IMR-90 (cell line): Measurements from ENCODE around the gene CYP39A1. TPM values are rescaled to one million over a fixed set of nuclear protein-coding genes. Genes with fewer than 3 reads are reported as not detected.

Experiments
- ATAC-seq: fragments of 200-7000 bp; cut with Tn5 transposase; 2 replicates; pipeline ENCODE4 v1.9.1; 2020; ENCODE audit warnings: low read depth, mild to moderate bottlenecking, moderate library complexity
- BruUV-seq: library from RNA; stranded (reverse); fragments of 400-500 nt; replicated peaks from 2 replicates; lab custom pipeline; 2021; lab: Mats Ljungman, UMichigan
- CTCF ChIA-PET: fragments of 300-600 bp; formaldehyde crosslinking; extraction: SDS; loops from one replicate; lab custom pipeline; 2021; ENCODE audit warnings: antibody characterized with exemption; lab: Yijun Ruan, JAX
- POLR2A ChIA-PET: fragments of 300-600 bp; sonication (Branson Sonifier 250); formaldehyde crosslinking; loops from one replicate; lab custom pipeline; 2022; ENCODE audit warnings: antibody characterized with exemption; ENCODE audit not compliant: unreplicated experiment; lab: Charles Lee
- DNase-seq: peaks from one replicate; pipeline ENCODE4 v3.0.0; 2013
- H2AFZ ChIP-seq: replicated peaks from 2 replicates; pipeline ENCODE3; 2013; ENCODE audit warnings: low read length, mild to moderate bottlenecking; ENCODE audit not compliant: poor library complexity
- H2AK5ac ChIP-seq: 2 replicates; pipeline ENCODE4 v1.6.1; 2013; ENCODE audit warnings: low read depth, low read length, inconsistent platforms
- H2AK9ac ChIP-seq: replicated peaks from 2 replicates; pipeline ENCODE3; 2013; ENCODE audit warnings: mild to moderate bottlenecking, low read depth, low read length, moderate library complexity; ENCODE audit not compliant: poor library complexity
- H2BK120ac ChIP-seq: 2 replicates; pipeline ENCODE4 v1.6.1; 2013; ENCODE audit warnings: low read depth, low read length, inconsistent platforms
- H2BK15ac ChIP-seq: 3 replicates; pipeline ENCODE4 v1.6.1; 2013; ENCODE audit warnings: low read depth, low read length, inconsistent platforms
- H2BK20ac ChIP-seq: 2 replicates; pipeline ENCODE4 v1.6.1; 2013; ENCODE audit warnings: low read depth, mild to moderate bottlenecking, inconsistent platforms, low read length, moderate library complexity
- H2BK5ac ChIP-seq: 2 replicates; pipeline ENCODE4 v1.6.1; 2013; ENCODE audit warnings: mild to moderate bottlenecking, low read depth, low read length, inconsistent platforms; ENCODE audit not compliant: poor library complexity, severe bottlenecking
- H3K14ac ChIP-seq: replicated peaks from 2 replicates; pipeline ENCODE4 v1.6.1; 2013; ENCODE audit warnings: low read depth, low read length, inconsistent platforms
- H3K18ac ChIP-seq: 2 replicates; pipeline ENCODE4 v1.6.1; 2013; ENCODE audit warnings: low read depth, low read length, control low read depth
- H3K23ac ChIP-seq: 2 replicates; pipeline ENCODE4 v1.6.1; 2013; ENCODE audit warnings: low read depth, low read length, inconsistent platforms
- H3K27ac ChIP-seq: 2 replicates; pipeline ENCODE4 v1.5.1; 2013; ENCODE audit warnings: mild to moderate bottlenecking, control low read depth, low read length; ENCODE audit not compliant: insufficient read depth
- H3K27me3 ChIP-seq: 2 replicates; pipeline ENCODE4 v1.6.1; 2013; ENCODE audit warnings: low read length; ENCODE audit not compliant: control insufficient read depth, insufficient read depth
- H3K36me3 ChIP-seq: 2 replicates; pipeline ENCODE4 v1.6.1; 2013; ENCODE audit warnings: low read length, mixed read lengths; ENCODE audit not compliant: control insufficient read depth, insufficient read depth
- H3K4ac ChIP-seq: 2 replicates; pipeline ENCODE4 v1.6.1; 2013; ENCODE audit warnings: low read depth, low read length, inconsistent platforms
- H3K4me1 ChIP-seq: 2 replicates; pipeline ENCODE4 v1.6.1; 2013; ENCODE audit warnings: low read length, mixed read lengths; ENCODE audit not compliant: control insufficient read depth, insufficient read depth
- H3K4me2 ChIP-seq: 2 replicates; pipeline ENCODE4 v1.6.1; 2013; ENCODE audit warnings: low read depth, mild to moderate bottlenecking, control low read depth, low read length, moderate library complexity
- H3K4me3 ChIP-seq: 2 replicates; pipeline ENCODE4 v1.5.1; 2013; ENCODE audit warnings: low read depth, mild to moderate bottlenecking, control low read depth, low read length, moderate library complexity; ENCODE audit not compliant: insufficient read depth
- H3K56ac ChIP-seq: 2 replicates; pipeline ENCODE4 v1.6.1; 2013; ENCODE audit warnings: low read length, inconsistent platforms; ENCODE audit not compliant: insufficient read depth; ENCODE audit errors: extremely low read depth
- H3K79me1 ChIP-seq, 2 experiments: 2 replicates each; pipeline ENCODE4 v1.6.1; 2013; ENCODE audit warnings: low read length in 2 of 2, inconsistent platforms in 1 of 2, low read depth in 1 of 2
- H3K9ac ChIP-seq: 2 replicates; pipeline ENCODE4 v1.6.1; 2013; ENCODE audit warnings: low read depth, low read length, control low read depth
- H3K9me1 ChIP-seq: 2 replicates; pipeline ENCODE4 v1.6.1; 2013; ENCODE audit warnings: low read length, inconsistent platforms; ENCODE audit not compliant: insufficient read depth
- H3K9me3 ChIP-seq: 2 replicates; pipeline ENCODE4 v1.6.1; 2013; ENCODE audit warnings: low read length; ENCODE audit not compliant: control insufficient read depth, insufficient read depth
- H4K20me1 ChIP-seq: 2 replicates; pipeline ENCODE4 v1.6.1; 2013; ENCODE audit warnings: low read length, inconsistent platforms; ENCODE audit not compliant: insufficient read depth
- H4K5ac ChIP-seq: 2 replicates; pipeline ENCODE4 v1.6.1; 2013; ENCODE audit warnings: mild to moderate bottlenecking, low read depth, low read length, control low read depth
- H4K8ac ChIP-seq, 2 experiments: 2 replicates each; pipeline ENCODE4 v1.6.1; 2013; ENCODE audit warnings: low read depth in 2 of 2, low read length in 2 of 2, control low read depth in 1 of 2, inconsistent platforms in 1 of 2
- H4K91ac ChIP-seq: 2 replicates; pipeline ENCODE4 v1.6.1; 2013; ENCODE audit warnings: low read depth, low read length, inconsistent platforms; ENCODE audit not compliant: insufficient read depth
- BHLHE40 ChIP-seq: fragments of 150-350 bp; IDR thresholded peaks from 2 replicates; pipeline ENCODE4 v1.6.1; 2016; ENCODE audit warnings: mild to moderate bottlenecking, low read depth, low read length
- CEBPB ChIP-seq: IDR thresholded peaks from 2 replicates; pipeline ENCODE4 v1.6.1; 2012; ENCODE audit warnings: low read depth, low read length, improper control_type of control experiment
- CHD1 ChIP-seq: IDR thresholded peaks from 2 replicates; pipeline ENCODE4 v1.6.1; 2012; ENCODE audit warnings: low read depth, low read length, improper control_type of control experiment
- FOS ChIP-seq: fragments of 150-350 bp; IDR thresholded peaks from 2 replicates; pipeline ENCODE4 v1.6.1; 2016; ENCODE audit warnings: low read depth, low read length
- MAFK ChIP-seq: IDR thresholded peaks from 2 replicates; pipeline ENCODE4 v1.6.1; 2012; ENCODE audit warnings: low read depth, low read length, improper control_type of control experiment
- MAZ ChIP-seq: IDR thresholded peaks from 2 replicates; pipeline ENCODE4 v1.6.1; 2012; ENCODE audit warnings: low read depth, mild to moderate bottlenecking, low read length, improper control_type of control experiment, moderate library complexity, borderline replicate concordance
- MXI1 ChIP-seq: IDR thresholded peaks from 2 replicates; pipeline ENCODE4 v1.6.1; 2012; ENCODE audit warnings: low read depth, mild to moderate bottlenecking, low read length, moderate library complexity, borderline replicate concordance
- NFE2L2 ChIP-seq: fragments of 150-350 bp; IDR thresholded peaks from 2 replicates; pipeline ENCODE4 v1.6.1; 2016; ENCODE audit warnings: low read depth, mild to moderate bottlenecking, low read length
- POLR2A ChIP-seq: IDR thresholded peaks from 2 replicates; pipeline ENCODE4 v1.6.1; 2012; ENCODE audit warnings: mild to moderate bottlenecking, low read depth, low read length
- RAD21 ChIP-seq: IDR thresholded peaks from 2 replicates; pipeline ENCODE4 v1.6.1; 2012; ENCODE audit warnings: low read length, improper control_type of control experiment
- RCOR1 ChIP-seq: IDR thresholded peaks from 2 replicates; pipeline ENCODE4 v1.6.1; 2012; ENCODE audit warnings: mild to moderate bottlenecking, low read length, improper control_type of control experiment; ENCODE audit not compliant: insufficient replicate concordance
- RFX5 ChIP-seq: IDR thresholded peaks from 2 replicates; pipeline ENCODE4 v1.8.0; 2012; ENCODE audit warnings: low read depth, mild to moderate bottlenecking, low read length, moderate library complexity
- SMC3 ChIP-seq: fragments of 150-350 bp; IDR thresholded peaks from 2 replicates; pipeline ENCODE4 v1.6.1; 2016; ENCODE audit warnings: low read depth, mild to moderate bottlenecking, antibody characterized with exemption, low read length, moderate library complexity
- WGBS, 2 experiments: methylation state at CpG; one replicate each; pipeline versions ENCODE4 v1.1.5 to v1.1.7; 2013; ENCODE audit warnings: missing lambda C conversion rate in 2 of 2; ENCODE audit not compliant: insufficient read length in 1 of 2; ENCODE audit errors: extremely low coverage in 2 of 2; 5-methylcytosine and 5-hydroxymethylcytosine counted together
- dilution Hi-C: fragments of 300-500 bp; cut with HindIII; formaldehyde crosslinking; loops from one replicate; pipeline ENCODE4 v1.14.3; 2018; ENCODE audit warnings: low sequenced_read_pairs; ENCODE audit not compliant: unreplicated experiment
- in situ Hi-C: fragments of 300-500 bp; cut with MboI; formaldehyde crosslinking; loops from 3 replicates; pipeline ENCODE4 v1.14.3; 2019; ENCODE audit warnings: low sequenced_read_pairs, inconsistent platforms, mixed read lengths
- intact Hi-C: fragments of 100-400 bp; cut with micrococcal nuclease; formaldehyde crosslinking; loops from 2 replicates; pipeline ENCODE4 v1.10.0; 2022
- polyA plus RNA-seq, 3 experiments: library from polyadenylated mRNA; depleted of rRNA; stranded (reverse); fragments of >200 nt; gene quantifications; 2 replicates each; pipeline ENCODE4 v1.2.3, GENCODE V29; 2012; ENCODE audit warnings: low replicate concordance in 1 of 3
- total RNA-seq: library from RNA; depleted of rRNA; stranded (reverse); fragments of >200 nt; gene quantifications from 2 replicates; pipeline ENCODE4 v1.2.3, GENCODE V29; 2012
- TF ChIP-seq, protein P1 (sequence below): conservative IDR thresholded peaks from 2 replicates; pipeline ENCODE4 v1.5.1; 2012; ENCODE audit warnings: mild to moderate bottlenecking, low read depth, low read length, improper control_type of control experiment
- TF ChIP-seq, protein P2 (sequence below): fragments of 150-350 bp; IDR thresholded peaks from 2 replicates; pipeline ENCODE4 v1.6.1; 2016; ENCODE audit warnings: low read depth, mild to moderate bottlenecking, low read length, moderate library complexity, borderline replicate concordance
- TF ChIP-seq, protein P3 (sequence below): fragments of 150-350 bp; IDR thresholded peaks from 2 replicates; pipeline ENCODE4 v1.6.1; 2017; ENCODE audit warnings: mild to moderate bottlenecking, antibody characterized with exemption, low read length, low read depth

The CYP39A1 gene
- total and polyA plus RNA-seq, 2 of the 4 experiments (the other 2 are of a cell fraction), result 0.03 TPM; not detected in 1

DNA sequence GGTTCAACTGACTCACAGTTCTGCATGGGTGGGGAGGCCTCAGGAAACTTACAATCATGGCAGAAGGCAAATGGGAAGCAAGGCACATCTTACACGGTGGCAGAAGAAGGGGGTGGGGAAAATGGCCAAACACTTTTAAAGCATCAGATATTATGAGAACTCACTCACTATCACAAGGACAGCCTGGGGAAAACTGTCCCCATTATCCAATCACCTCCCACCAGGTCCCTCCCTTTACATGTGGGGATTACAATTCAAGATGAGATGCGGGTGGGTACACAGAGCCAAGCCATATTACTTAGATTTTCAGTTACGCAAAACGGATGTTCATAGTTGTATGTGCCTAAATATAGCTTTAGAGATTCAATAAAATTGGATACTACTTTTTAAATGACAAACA lies 25.6 kb downstream of the CYP39A1 start:
- Histone ChIP-seq H3K4me2 (no peak overlapping the region), H2BK120ac (no peak overlapping the region), H2AK5ac (no peak overlapping the region), H3K27ac (no peak overlapping the region), H3K4me3 (no peak overlapping the region), H3K18ac (no peak overlapping the region), H3K9me3 (no peaks in the 10 kb centered on the region), H2AFZ (no peak overlapping the region), H4K20me1 (no peaks in the 10 kb centered on the region), H2BK15ac (no peak overlapping the region), H3K4me1 (no peaks in the 10 kb centered on the region), H3K9me1 (no peaks in the 10 kb centered on the region), H3K4ac (no peak overlapping the region), H2BK5ac (no peak overlapping the region), H2AK9ac (no peak overlapping the region), H4K91ac (no peak overlapping the region), H2BK20ac (no peak overlapping the region), H3K9ac (no peak overlapping the region), H3K27me3 (no peaks in the 10 kb centered on the region), H4K8ac (no peak overlapping the region), H4K5ac (no peak overlapping the region), H3K36me3 (no peaks in the 10 kb centered on the region), H3K56ac (no peak overlapping the region), H3K79me1 (no peaks in the 10 kb centered on the region), H3K14ac (no peak overlapping the region), H3K23ac (no peak overlapping the region)
- dilution Hi-C loops, result no loop called here
- intact Hi-C loops, result loop anchor here (1.0 to 5.0 kb wide), 2 partner anchors 208 to 405 kb away; no protein-coding TSS in a partner anchor
- ChIA-PET POLR2A (no interaction called here), CTCF (interaction anchor here (0.6 kb wide), 1 partner anchor 206 kb away, joined by 4 read pairs; no protein-coding TSS in a partner anchor)
- BruUV-seq, result no TSS peak
- TF ChIP-seq CHD1 (no peak), SMC3 (no peak), CEBPB (no peak), MXI1 (no peak), RFX5 (no peak), NFE2L2 (no peak), RCOR1 (no peak), MAZ (no peak), RAD21 (no peak), BHLHE40 (no peak), FOS (no peak), POLR2A (no peak), MAFK (no peak)
- TF ChIP-seq, protein P1, sequence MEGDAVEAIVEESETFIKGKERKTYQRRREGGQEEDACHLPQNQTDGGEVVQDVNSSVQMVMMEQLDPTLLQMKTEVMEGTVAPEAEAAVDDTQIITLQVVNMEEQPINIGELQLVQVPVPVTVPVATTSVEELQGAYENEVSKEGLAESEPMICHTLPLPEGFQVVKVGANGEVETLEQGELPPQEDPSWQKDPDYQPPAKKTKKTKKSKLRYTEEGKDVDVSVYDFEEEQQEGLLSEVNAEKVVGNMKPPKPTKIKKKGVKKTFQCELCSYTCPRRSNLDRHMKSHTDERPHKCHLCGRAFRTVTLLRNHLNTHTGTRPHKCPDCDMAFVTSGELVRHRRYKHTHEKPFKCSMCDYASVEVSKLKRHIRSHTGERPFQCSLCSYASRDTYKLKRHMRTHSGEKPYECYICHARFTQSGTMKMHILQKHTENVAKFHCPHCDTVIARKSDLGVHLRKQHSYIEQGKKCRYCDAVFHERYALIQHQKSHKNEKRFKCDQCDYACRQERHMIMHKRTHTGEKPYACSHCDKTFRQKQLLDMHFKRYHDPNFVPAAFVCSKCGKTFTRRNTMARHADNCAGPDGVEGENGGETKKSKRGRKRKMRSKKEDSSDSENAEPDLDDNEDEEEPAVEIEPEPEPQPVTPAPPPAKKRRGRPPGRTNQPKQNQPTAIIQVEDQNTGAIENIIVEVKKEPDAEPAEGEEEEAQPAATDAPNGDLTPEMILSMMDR, result no peak
- TF ChIP-seq, protein P2, sequence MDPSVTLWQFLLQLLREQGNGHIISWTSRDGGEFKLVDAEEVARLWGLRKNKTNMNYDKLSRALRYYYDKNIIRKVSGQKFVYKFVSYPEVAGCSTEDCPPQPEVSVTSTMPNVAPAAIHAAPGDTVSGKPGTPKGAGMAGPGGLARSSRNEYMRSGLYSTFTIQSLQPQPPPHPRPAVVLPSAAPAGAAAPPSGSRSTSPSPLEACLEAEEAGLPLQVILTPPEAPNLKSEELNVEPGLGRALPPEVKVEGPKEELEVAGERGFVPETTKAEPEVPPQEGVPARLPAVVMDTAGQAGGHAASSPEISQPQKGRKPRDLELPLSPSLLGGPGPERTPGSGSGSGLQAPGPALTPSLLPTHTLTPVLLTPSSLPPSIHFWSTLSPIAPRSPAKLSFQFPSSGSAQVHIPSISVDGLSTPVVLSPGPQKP, result no peak
- TF ChIP-seq, protein P3, sequence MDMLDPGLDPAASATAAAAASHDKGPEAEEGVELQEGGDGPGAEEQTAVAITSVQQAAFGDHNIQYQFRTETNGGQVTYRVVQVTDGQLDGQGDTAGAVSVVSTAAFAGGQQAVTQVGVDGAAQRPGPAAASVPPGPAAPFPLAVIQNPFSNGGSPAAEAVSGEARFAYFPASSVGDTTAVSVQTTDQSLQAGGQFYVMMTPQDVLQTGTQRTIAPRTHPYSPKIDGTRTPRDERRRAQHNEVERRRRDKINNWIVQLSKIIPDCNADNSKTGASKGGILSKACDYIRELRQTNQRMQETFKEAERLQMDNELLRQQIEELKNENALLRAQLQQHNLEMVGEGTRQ, result no peak
- WGBS, 2 experiments, result no CpG with 5 or more reads among the region's 4 CpGs
- no peak for ATAC-seq
- in situ Hi-C loops, result no loop called here
- DNase-seq, result no peak
